Pulmonary artery endothelial cell (primary cell): ENCODE results near the gene SRP9. TPM values are rescaled to one million over a fixed set of nuclear protein-coding genes. Genes with fewer than 3 reads are reported as not detected.
A peak's percentile ranks its signal among the peaks of the same experiment; 100 is the strongest.

Source experiments
- DNase-seq: peaks from one replicate; pipeline ENCODE4 v3.0.0-alpha.2; 2011; ENCODE audit warnings: low read depth, low spot score
- total RNA-seq: library from RNA; depleted of rRNA; stranded (reverse); fragments of >200 nt; gene quantifications from 2 replicates; pipeline ENCODE4 v1.2.3, GENCODE V29; 2014

The SRP9 gene, protein sequence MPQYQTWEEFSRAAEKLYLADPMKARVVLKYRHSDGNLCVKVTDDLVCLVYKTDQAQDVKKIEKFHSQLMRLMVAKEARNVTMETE
- 210 and 267 TPM in 2 replicates for total RNA-seq

GRCh38 chr1:225777583-225778336 is at the start of gene SRP9:
SRP9 (plus strand) TSS chr1:225777826; CDS start chr1:225777941, 115 bp downstream.
- peak; percentile 95 for DNase-seq

GRCh38 chr1:225731491-225731890 is 46.1 kb upstream of the SRP9 start:
- no peak for DNase-seq

DNA sequence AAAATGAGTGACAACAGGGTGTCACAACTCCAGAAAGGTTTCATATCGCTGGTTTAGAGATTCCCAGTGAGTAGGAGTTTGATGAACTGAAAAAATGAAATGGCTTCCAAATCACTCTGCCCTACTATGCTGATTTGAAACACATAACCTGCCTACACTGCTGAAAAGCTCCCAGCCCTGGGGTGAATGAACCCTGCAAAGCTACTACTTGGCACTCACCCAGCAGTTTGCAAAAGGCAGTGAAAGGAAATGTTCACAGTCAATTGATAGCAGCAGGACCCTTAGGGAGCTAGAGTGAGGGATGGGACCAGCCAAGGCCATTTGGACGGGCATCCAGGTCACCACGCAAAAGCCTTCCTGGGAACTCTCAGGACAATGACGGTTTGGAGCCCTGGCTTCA is 44.4 kb upstream of the SRP9 start:
- no peak for DNase-seq

DNA sequence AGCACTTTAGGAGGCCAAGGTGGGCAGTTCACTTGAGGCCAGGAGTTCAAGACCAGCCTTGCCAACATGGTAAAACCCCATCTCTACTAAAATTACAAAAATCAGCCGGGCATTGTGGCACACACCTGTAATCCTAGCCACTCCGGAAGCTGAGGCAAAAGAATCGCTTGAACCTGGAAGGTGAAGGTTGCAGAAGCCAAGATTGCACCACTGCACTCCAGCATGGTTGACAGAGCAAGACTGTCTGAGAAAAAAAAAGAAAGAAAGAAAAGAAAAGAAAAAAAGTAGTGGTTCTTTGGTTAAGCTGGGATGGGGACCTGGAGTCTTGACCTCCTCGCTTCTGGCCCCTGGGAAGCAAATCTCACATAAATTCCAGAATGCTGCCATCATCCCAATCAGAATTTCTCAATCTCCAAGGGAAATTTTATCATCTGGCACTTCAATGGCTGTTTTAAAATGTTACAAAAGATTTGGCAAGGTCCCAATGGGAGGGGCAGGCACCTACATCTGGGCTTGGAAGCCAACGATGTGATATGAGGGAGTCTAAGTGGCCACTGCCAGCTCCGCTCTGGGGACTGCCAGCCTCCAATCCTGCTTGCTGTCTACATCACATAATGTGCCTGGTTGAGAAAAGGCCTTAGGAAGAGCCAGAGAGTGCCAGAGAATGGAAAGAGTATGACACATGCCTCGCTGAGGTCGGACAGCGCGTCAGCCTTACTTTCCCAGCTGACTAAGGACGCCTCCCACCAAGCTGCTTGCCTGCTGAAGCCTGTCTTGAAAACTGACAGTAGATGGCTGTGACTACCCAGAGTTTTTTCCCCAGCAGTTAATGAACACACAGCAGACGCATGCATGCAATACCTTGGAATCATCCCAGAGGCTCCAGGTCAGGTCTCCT is 42.1 kb upstream of the SRP9 start:
- peak; percentile 57 for DNase-seq

- DNase-seq: no peak
These were observed 41.1 kb upstream of the SRP9 start for GRCh38 chr1:225736437-225737098.

DNA sequence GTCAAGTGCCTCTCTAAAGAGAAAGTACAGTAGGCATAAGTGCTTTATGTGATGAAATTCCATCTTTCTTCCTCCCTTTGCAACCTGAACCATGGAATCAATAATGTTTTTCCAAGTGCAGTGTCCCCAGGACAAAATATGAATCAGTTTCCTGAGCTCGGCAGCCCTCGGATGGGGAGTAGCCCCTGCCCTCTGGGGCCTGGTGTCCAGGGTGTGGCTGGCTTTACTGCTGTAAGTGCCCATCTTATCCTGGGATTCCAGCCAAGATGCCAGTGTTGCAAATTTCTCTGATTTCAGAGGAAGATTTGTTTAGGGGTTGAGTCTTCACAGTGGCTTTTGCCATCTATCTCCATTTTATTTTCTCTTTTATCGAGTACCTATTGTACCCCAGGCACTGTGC is 40.5 kb upstream of the SRP9 start:
- DNase-seq: no peak

- DNase-seq: no peak
These were observed 39.8 kb upstream of the SRP9 start for GRCh38 chr1:225737866-225738265.

- DNase-seq: no peak
These were observed 38.9 kb upstream of the SRP9 start for GRCh38 chr1:225738763-225739162.

- no peak for DNase-seq
These were observed 38.0 kb upstream of the SRP9 start for GRCh38 chr1:225739542-225740107.

- DNase-seq: no peak
These were observed 32.9 kb upstream of the SRP9 start for GRCh38 chr1:225744745-225745144.

GRCh38 chr1:225745273-225745672 is 32.4 kb upstream of the SRP9 start:
- DNase-seq: no peak

DNA sequence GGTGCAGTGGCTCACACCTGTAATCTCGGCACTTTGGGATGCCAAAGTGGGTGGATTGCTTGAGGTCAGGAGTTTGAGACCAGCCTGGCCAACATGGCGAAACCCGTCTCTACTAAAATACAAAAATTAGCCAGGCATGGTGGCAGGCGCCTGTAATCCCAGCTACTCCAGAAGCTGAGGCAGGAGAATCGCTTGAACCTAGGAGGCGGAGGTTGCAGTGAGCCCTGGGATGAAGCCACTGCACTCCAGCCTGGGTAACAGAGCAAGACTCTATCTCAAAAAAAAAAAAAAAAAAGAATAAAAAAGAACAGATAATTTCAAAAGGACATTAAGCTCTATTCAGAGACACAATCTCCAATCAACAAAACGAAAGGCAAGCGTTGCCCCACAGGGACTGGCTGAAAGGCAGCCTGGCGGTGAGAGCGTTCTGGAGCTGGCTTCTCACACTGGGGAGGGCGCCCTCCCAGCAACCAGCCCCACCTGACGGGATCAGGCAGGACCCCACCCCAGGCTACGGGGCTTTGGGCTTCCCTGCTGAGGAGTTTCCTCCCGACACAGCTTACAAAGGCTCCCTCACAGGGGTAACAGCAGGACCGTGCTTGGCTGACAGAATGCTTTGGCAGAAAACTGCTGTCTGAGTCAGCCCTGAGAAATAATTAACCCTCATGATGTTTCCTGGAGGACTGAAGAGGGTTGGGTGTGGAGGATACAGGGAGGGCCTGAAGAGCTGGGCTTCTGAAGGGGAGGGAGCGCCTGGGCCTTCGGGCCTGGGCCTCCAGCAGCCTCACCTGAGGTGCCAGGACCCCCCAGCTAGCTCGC is 31.1 kb upstream of the SRP9 start:
- peak; percentile 57 for DNase-seq

- DNase-seq: no peak
These were observed 30.1 kb upstream of the SRP9 start for GRCh38 chr1:225747566-225747965.

- no peak for DNase-seq
These were observed 29.1 kb upstream of the SRP9 start for GRCh38 chr1:225748529-225748928.

GRCh38 chr1:225749706-225750105 is 27.9 kb upstream of the SRP9 start:
- DNase-seq: no peak

DNA sequence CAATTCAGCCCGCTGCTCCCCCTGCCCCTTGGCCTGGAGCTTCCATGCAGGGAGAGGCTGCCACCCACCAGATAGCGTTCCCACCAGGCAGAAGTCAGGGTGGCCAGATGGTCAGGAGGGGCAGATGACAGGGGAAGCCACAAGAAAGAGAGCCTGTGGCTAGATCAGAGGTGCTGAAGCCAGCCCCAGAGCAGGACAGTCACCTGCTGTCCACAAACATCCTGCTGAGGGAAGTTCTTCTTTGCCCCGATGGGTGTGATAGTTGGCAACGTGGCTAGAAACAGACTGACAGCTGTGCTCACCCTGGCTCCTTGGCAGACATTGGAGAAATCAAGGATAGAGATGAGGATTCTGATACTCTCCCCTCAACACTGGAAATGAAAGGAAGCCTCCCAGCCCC is 27.2 kb upstream of the SRP9 start:
- DNase-seq: no peak

GRCh38 chr1:225750875-225751824 is 26.5 kb upstream of the SRP9 start:
- DNase-seq: no peak

DNA sequence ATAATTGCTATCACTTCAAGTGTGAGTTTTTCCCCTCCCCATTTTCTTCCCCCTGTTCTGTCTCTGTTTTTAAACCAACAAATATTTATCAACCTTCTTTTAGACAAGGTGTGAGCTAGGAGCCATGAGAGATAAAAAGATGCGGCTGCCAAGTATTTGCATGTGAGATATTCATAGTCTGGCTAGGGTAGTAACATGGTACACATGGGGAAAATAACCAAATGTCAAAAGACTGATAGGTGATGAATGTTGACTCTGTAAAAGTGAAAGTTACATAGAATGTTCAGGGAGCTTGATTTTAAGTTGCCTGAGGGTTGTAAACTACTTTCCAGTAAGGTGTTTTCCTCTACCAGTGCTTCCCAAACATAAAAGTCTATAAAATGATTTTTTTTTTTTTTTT is 25.4 kb upstream of the SRP9 start:
- DNase-seq: no peak

DNA sequence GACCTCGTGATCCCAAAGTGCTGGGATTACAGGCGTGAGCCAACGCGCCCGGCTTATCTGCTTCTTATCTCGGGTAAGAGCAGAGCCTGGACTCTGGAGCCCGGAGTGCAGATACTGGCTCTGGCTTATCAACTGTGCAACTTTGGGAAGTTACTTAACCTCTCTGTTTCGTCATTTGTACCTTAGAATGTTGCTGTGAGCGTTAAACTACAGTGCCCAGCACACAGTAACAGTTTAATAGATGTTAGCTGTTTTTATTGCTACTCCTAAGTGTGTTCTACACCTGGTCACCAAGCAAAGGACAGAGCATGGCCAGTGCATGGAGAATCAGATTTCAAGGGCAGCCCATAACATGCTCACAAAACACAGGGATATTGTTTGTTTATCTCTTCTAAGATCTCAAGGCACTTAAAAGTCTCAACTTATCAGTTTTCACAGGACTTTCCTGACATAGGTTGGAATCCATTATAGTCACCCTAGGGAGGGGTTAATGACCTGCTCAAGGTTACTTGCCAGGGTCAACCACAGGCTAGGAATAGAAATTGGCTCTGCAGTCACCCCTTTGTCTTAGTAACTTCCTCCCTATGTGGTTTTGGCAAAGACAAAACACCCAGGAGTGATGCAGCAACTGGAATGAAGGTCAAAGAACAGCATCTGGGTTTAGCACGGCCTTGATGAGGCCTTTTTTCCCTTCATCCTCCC is 22.5 kb upstream of the SRP9 start:
- no peak for DNase-seq
